GM23338 (cell line): ENCODE measurements around the gene WNT11. TPM values are rescaled to one million over a fixed set of nuclear protein-coding genes. Genes with fewer than 3 reads are reported as not detected.

ENCODE experiments used
- ATAC-seq: fragments of 200-7000 bp; cut with Tn5 transposase; 3 replicates; pipeline ENCODE4 v1.9.1; 2020
- DNase-seq: peaks from one replicate; pipeline ENCODE4 v3.0.0-alpha.2; 2015; ENCODE audit warnings: low spot score
- H2AFZ ChIP-seq: fragments of 200-600 bp; sonication (generic); 2 replicates; pipeline ENCODE4 v1.8.0; 2016; ENCODE audit warnings: antibody characterized with exemption, mild to moderate bottlenecking, moderate library complexity
- H3F3A ChIP-seq: fragments of 200-600 bp; sonication (generic); replicated peaks from 2 replicates; pipeline ENCODE4 v1.8.0; 2017; ENCODE audit warnings: antibody characterized with exemption, mixed run types, low read depth
- H3K27ac ChIP-seq: fragments of 200-600 bp; sonication (generic); 2 replicates; pipeline ENCODE4 v1.6.1; 2016; ENCODE audit warnings: low read depth
- H3K27me3 ChIP-seq: fragments of 200-600 bp; sonication (generic); 2 replicates; pipeline ENCODE4 v1.8.0; 2016; ENCODE audit warnings: mild to moderate bottlenecking, mixed run types, moderate library complexity; ENCODE audit not compliant: insufficient read depth
- H3K36me3 ChIP-seq: fragments of 200-600 bp; sonication (generic); 2 replicates; pipeline ENCODE4 v1.8.0; 2016; ENCODE audit warnings: mild to moderate bottlenecking; ENCODE audit not compliant: insufficient read depth
- H3K4me1 ChIP-seq: fragments of 200-600 bp; sonication (generic); 2 replicates; pipeline ENCODE4 v1.8.0; 2016; ENCODE audit warnings: mild to moderate bottlenecking, moderate library complexity; ENCODE audit not compliant: insufficient read depth
- H3K4me2 ChIP-seq: fragments of 200-600 bp; sonication (generic); 2 replicates; pipeline ENCODE4 v1.7.1; 2017; ENCODE audit warnings: mixed run types
- H3K4me3 ChIP-seq: fragments of 200-600 bp; sonication (generic); 2 replicates; pipeline ENCODE4 v1.6.1; 2016; ENCODE audit warnings: mixed run types
- H3K79me2 ChIP-seq: fragments of 200-600 bp; sonication (generic); replicated peaks from 2 replicates; pipeline ENCODE4 v1.8.0; 2017; ENCODE audit warnings: mild to moderate bottlenecking; ENCODE audit not compliant: insufficient read depth
- H3K9me2 ChIP-seq: fragments of 200-600 bp; sonication (generic); 2 replicates; pipeline ENCODE4 v1.8.0; 2017; ENCODE audit not compliant: insufficient read depth
- H4K20me1 ChIP-seq: fragments of 200-600 bp; sonication (generic); replicated peaks from 2 replicates; pipeline ENCODE4 v1.8.0; 2017; ENCODE audit warnings: mild to moderate bottlenecking; ENCODE audit not compliant: insufficient read depth
- H3K27ac Mint-ChIP-seq: 2 replicates; pipeline ENCODE4 v1.8.0; 2020; ENCODE audit warnings: inconsistent platforms, mild to moderate bottlenecking, moderate library complexity, mixed read lengths
- H3K27me3 Mint-ChIP-seq: 3 replicates; pipeline ENCODE4 v1.8.0; 2022; ENCODE audit warnings: low read depth, mild to moderate bottlenecking, moderate library complexity, mixed read lengths, inconsistent platforms; ENCODE audit not compliant: insufficient read depth, poor library complexity
- H3K36me3 Mint-ChIP-seq: 3 replicates; pipeline ENCODE4 v1.8.0; 2021; ENCODE audit warnings: low read depth, mild to moderate bottlenecking, inconsistent platforms, moderate library complexity, mixed read lengths
- H3K4me1 Mint-ChIP-seq: 3 replicates; pipeline ENCODE4 v1.8.0; 2020; ENCODE audit warnings: mild to moderate bottlenecking, inconsistent platforms, mixed read lengths
- H3K4me3 Mint-ChIP-seq: 3 replicates; pipeline ENCODE4 v1.8.0; 2021; ENCODE audit warnings: moderate library complexity, mild to moderate bottlenecking, inconsistent platforms, mixed read lengths
- H3K9me3 Mint-ChIP-seq: 3 replicates; pipeline ENCODE4 v1.8.0; 2020; ENCODE audit warnings: moderate library complexity, mild to moderate bottlenecking, inconsistent platforms, mixed read lengths
- CREB1 ChIP-seq: fragments of 250-450 bp; sonication (Bioruptor Pico); IDR thresholded peaks from 2 replicates; pipeline ENCODE4 v1.5.0; 2020; ENCODE audit warnings: low read depth, mild to moderate bottlenecking, moderate library complexity
- EZH2 ChIP-seq: fragments of 200-600 bp; sonication (generic); IDR thresholded peaks from one replicate; pipeline ENCODE4 v1.8.0; 2017; ENCODE audit warnings: antibody characterized with exemption, mild to moderate bottlenecking, low read depth; ENCODE audit not compliant: unreplicated experiment
- EZH2phosphoT487 ChIP-seq: fragments of 200-600 bp; sonication (generic); IDR thresholded peaks from one replicate; pipeline ENCODE4 v1.8.1; 2018; ENCODE audit warnings: antibody characterized with exemption; ENCODE audit not compliant: unreplicated experiment
- JUNB ChIP-seq: IDR thresholded peaks from one replicate; pipeline ENCODE4 v1.6.1; 2016; ENCODE audit warnings: antibody characterized with exemption; ENCODE audit not compliant: unreplicated experiment
- POLR2AphosphoS5 ChIP-seq: IDR thresholded peaks from 2 replicates; pipeline ENCODE4 v1.6.1; 2016; ENCODE audit warnings: antibody characterized with exemption, low read depth
- STAT1 ChIP-seq: IDR thresholded peaks from one replicate; pipeline ENCODE4 v1.6.1; 2016; ENCODE audit warnings: antibody characterized with exemption; ENCODE audit not compliant: unreplicated experiment
- ZNF331 ChIP-seq: fragments of 250-450 bp; sonication (Bioruptor Pico); IDR thresholded peaks from 2 replicates; pipeline ENCODE4 v1.5.0; 2020; ENCODE audit warnings: low read depth, mild to moderate bottlenecking, moderate library complexity
- polyA plus RNA-seq: library from polyadenylated mRNA; unstranded; fragments of >200 nt; fragmentation: Nextera tagmentation; extraction: Ambion mirVana; gene quantifications from 2 replicates; pipeline ENCODE4 v1.2.1, GENCODE V29; 2016
- total RNA-seq: library from RNA; depleted of rRNA; stranded (reverse); fragments of >200 nt; shearing (Covaris generic); gene quantifications from 2 replicates; pipeline ENCODE4 v1.2.3, GENCODE V29; 2014
- TF ChIP-seq, protein P1 (sequence below): IDR thresholded peaks from one replicate; pipeline ENCODE4 v1.6.1; 2018; ENCODE audit warnings: antibody characterized with exemption; ENCODE audit not compliant: unreplicated experiment
- TF ChIP-seq, protein P2 (sequence below): IDR thresholded peaks from 2 replicates; pipeline ENCODE4 v1.6.1; 2016; ENCODE audit warnings: antibody characterized with exemption
- TF ChIP-seq, protein P3 (sequence below), 2 experiments: fragments of 200-600 bp in 1 of 2; sonication (generic) in 1 of 2; conservative IDR thresholded peaks; 2 replicates each; pipeline versions ENCODE4 v1.5.1 to v1.6.1; 2016 to 2017; ENCODE audit warnings: antibody characterized with exemption in 2 of 2, low read depth in 2 of 2, mild to moderate bottlenecking in 2 of 2, moderate library complexity in 1 of 2

The WNT11 gene
- total and polyA plus RNA-seq, 2 experiments from 2014 or later = 0.44 to 0.56 TPM

DNA sequence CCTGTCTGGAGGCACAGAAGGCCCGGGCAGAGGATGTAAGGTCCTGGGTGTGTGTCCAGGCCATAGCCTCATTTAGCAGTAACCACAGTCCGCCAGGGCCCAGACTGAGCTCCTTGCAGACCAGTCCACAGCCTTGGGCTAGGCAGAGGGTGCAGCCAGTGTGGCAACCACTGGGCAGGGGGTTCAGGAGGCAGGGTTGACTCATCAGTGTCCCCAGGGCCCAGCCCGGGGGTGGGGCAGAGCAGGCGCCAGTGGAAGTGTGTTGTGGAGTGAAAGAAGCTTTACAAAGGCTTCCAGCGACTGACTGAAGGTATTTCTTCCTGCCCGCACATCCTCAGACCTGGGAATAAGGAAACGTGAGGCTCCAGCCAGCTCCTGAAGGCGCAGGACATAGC, 27.7 kb upstream of the WNT11 start:
- H3K27me3 Mint-ChIP-seq = peaks cover 30% of the 10 kb centered on the region
- Histone ChIP-seq H3K36me3 (no peaks in the 10 kb centered on the region), H3K9me2 (no peaks in the 10 kb centered on the region), H3F3A (peaks cover 7% of the 10 kb centered on the region; the same call in 1 of the 2 replicates), H3K4me2 (peak overlapping the region; percentile 95), H4K20me1 (no peaks in the 10 kb centered on the region), H3K27ac (no peak overlapping the region), H2AFZ (peak overlapping the region; percentile 99), H3K27me3 (no peaks in the 10 kb centered on the region), H3K4me1 (peaks cover 5% of the 10 kb centered on the region; the same call in 1 of the 2 replicates), H3K4me3 (peak overlapping the region; percentile 100), H3K79me2 (no peaks in the 10 kb centered on the region)
- peaks cover 10% of the 10 kb centered on the region for H3K9me3 Mint-ChIP-seq
- DNase-seq (no peak), ATAC-seq (no peak)
- no peak overlapping the region for H3K27ac Mint-ChIP-seq
- H3K36me3 Mint-ChIP-seq = peaks cover 4% of the 10 kb centered on the region; the same call in 2 of the 3 replicates
- H3K4me1 Mint-ChIP-seq = peaks cover 7% of the 10 kb centered on the region; the same call in 1 of the 3 replicates
- TF ChIP-seq CREB1 (CRISPR knock-in tag) (no peak), POLR2AphosphoS5 (no peak), STAT1 (no peak), EZH2phosphoT487 (no peak), JUNB (no peak), EZH2 (no peak), ZNF331 (no peak)
- TF ChIP-seq, protein P1, sequence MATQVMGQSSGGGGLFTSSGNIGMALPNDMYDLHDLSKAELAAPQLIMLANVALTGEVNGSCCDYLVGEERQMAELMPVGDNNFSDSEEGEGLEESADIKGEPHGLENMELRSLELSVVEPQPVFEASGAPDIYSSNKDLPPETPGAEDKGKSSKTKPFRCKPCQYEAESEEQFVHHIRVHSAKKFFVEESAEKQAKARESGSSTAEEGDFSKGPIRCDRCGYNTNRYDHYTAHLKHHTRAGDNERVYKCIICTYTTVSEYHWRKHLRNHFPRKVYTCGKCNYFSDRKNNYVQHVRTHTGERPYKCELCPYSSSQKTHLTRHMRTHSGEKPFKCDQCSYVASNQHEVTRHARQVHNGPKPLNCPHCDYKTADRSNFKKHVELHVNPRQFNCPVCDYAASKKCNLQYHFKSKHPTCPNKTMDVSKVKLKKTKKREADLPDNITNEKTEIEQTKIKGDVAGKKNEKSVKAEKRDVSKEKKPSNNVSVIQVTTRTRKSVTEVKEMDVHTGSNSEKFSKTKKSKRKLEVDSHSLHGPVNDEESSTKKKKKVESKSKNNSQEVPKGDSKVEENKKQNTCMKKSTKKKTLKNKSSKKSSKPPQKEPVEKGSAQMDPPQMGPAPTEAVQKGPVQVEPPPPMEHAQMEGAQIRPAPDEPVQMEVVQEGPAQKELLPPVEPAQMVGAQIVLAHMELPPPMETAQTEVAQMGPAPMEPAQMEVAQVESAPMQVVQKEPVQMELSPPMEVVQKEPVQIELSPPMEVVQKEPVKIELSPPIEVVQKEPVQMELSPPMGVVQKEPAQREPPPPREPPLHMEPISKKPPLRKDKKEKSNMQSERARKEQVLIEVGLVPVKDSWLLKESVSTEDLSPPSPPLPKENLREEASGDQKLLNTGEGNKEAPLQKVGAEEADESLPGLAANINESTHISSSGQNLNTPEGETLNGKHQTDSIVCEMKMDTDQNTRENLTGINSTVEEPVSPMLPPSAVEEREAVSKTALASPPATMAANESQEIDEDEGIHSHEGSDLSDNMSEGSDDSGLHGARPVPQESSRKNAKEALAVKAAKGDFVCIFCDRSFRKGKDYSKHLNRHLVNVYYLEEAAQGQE = no peak
- TF ChIP-seq, protein P2, sequence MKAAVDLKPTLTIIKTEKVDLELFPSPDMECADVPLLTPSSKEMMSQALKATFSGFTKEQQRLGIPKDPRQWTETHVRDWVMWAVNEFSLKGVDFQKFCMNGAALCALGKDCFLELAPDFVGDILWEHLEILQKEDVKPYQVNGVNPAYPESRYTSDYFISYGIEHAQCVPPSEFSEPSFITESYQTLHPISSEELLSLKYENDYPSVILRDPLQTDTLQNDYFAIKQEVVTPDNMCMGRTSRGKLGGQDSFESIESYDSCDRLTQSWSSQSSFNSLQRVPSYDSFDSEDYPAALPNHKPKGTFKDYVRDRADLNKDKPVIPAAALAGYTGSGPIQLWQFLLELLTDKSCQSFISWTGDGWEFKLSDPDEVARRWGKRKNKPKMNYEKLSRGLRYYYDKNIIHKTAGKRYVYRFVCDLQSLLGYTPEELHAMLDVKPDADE = no peak
- TF ChIP-seq, protein P3, sequence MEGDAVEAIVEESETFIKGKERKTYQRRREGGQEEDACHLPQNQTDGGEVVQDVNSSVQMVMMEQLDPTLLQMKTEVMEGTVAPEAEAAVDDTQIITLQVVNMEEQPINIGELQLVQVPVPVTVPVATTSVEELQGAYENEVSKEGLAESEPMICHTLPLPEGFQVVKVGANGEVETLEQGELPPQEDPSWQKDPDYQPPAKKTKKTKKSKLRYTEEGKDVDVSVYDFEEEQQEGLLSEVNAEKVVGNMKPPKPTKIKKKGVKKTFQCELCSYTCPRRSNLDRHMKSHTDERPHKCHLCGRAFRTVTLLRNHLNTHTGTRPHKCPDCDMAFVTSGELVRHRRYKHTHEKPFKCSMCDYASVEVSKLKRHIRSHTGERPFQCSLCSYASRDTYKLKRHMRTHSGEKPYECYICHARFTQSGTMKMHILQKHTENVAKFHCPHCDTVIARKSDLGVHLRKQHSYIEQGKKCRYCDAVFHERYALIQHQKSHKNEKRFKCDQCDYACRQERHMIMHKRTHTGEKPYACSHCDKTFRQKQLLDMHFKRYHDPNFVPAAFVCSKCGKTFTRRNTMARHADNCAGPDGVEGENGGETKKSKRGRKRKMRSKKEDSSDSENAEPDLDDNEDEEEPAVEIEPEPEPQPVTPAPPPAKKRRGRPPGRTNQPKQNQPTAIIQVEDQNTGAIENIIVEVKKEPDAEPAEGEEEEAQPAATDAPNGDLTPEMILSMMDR (conservative IDR thresholded peaks at IDR 0.05; ENCODE audit: low read depth in 2 of 2) = no peak
- H3K4me3 Mint-ChIP-seq = peak overlapping the region; percentile 100
